Astrocyte (in vitro differentiated cells and primary cell): ENCODE measurements around the gene FGF12. TPM values are rescaled to one million over a fixed set of nuclear protein-coding genes. Genes with fewer than 3 reads are reported as not detected.
A peak's percentile ranks its signal among the peaks of the same experiment; 100 is the strongest.

Experiments
- DNase-seq: peaks from one replicate; pipeline ENCODE4 v3.0.0-alpha.2; 2010; ENCODE audit warnings: low read depth
- FAIRE-seq: peaks from 2 replicates; lab custom pipeline; 2011; peaks lifted over from hg19 to GRCh38; lab: Jason Lieb, UNC
- H2AFZ ChIP-seq: 2 replicates; pipeline ENCODE4 v1.6.0; 2012; ENCODE audit warnings: low read depth, low read length, inconsistent platforms
- H3K27ac ChIP-seq: 2 replicates; pipeline ENCODE4 v1.5.1; 2011; ENCODE audit warnings: low read depth, low read length, inconsistent platforms
- H3K27me3 ChIP-seq: 2 replicates; pipeline ENCODE4 v1.6.0; 2011; ENCODE audit warnings: low read length, inconsistent platforms; ENCODE audit not compliant: insufficient read depth
- H3K36me3 ChIP-seq: 2 replicates; pipeline ENCODE4 v1.5.1; 2011; ENCODE audit warnings: low read length, inconsistent platforms; ENCODE audit not compliant: insufficient read depth
- H3K4me1 ChIP-seq: 2 replicates; pipeline ENCODE4 v1.5.1; 2011; ENCODE audit warnings: low read length, inconsistent platforms; ENCODE audit not compliant: insufficient read depth
- H3K4me2 ChIP-seq: 2 replicates; pipeline ENCODE4 v1.6.0; 2012; ENCODE audit warnings: low read length, inconsistent platforms
- H3K4me3 ChIP-seq: 2 replicates; pipeline ENCODE4 v1.5.1; 2011; ENCODE audit warnings: low read depth, mild to moderate bottlenecking, low read length, inconsistent platforms; ENCODE audit not compliant: insufficient read depth
- H3K79me2 ChIP-seq: 2 replicates; pipeline ENCODE4 v1.6.0; 2012; ENCODE audit warnings: mild to moderate bottlenecking, low read length, inconsistent platforms; ENCODE audit not compliant: insufficient read depth
- H3K9ac ChIP-seq: 2 replicates; pipeline ENCODE4 v1.6.0; 2012; ENCODE audit warnings: mild to moderate bottlenecking, low read length, inconsistent platforms
- H3K9me3 ChIP-seq: 2 replicates; pipeline ENCODE4 v1.5.1; 2012; ENCODE audit warnings: low read depth, mild to moderate bottlenecking, low read length, inconsistent platforms; ENCODE audit not compliant: insufficient read depth
- H4K20me1 ChIP-seq: 2 replicates; pipeline ENCODE4 v1.6.0; 2012; ENCODE audit warnings: low read length, inconsistent platforms; ENCODE audit not compliant: insufficient read depth
- H3K27ac Mint-ChIP-seq: one replicate; pipeline ENCODE4 v1.8.0; 2021; ENCODE audit warnings: mild to moderate bottlenecking, mixed read lengths; ENCODE audit not compliant: unreplicated experiment
- H3K27me3 Mint-ChIP-seq: one replicate; pipeline ENCODE4 v1.8.0; 2021; ENCODE audit warnings: low read depth, mixed read lengths; ENCODE audit not compliant: unreplicated experiment
- H3K36me3 Mint-ChIP-seq: one replicate; pipeline ENCODE4 v1.8.0; 2021; ENCODE audit warnings: low read depth, mixed read lengths; ENCODE audit not compliant: unreplicated experiment
- H3K4me1 Mint-ChIP-seq: one replicate; pipeline ENCODE4 v1.8.0; 2021; ENCODE audit warnings: low read depth, mixed read lengths; ENCODE audit not compliant: unreplicated experiment
- H3K4me3 Mint-ChIP-seq: one replicate; pipeline ENCODE4 v1.8.0; 2021; ENCODE audit warnings: mild to moderate bottlenecking, moderate library complexity, mixed read lengths; ENCODE audit not compliant: unreplicated experiment
- H3K9me3 Mint-ChIP-seq: one replicate; pipeline ENCODE4 v1.8.0; 2021; ENCODE audit warnings: mild to moderate bottlenecking, mixed read lengths; ENCODE audit not compliant: unreplicated experiment
- EZH2 ChIP-seq: IDR thresholded peaks from 2 replicates; pipeline ENCODE4 v1.6.1; 2012; ENCODE audit warnings: mild to moderate bottlenecking, low read length, inconsistent platforms; ENCODE audit not compliant: insufficient read depth
- total RNA-seq: library from RNA; stranded (reverse); gene quantifications from 2 replicates; pipeline ENCODE4 v1.2.1, GENCODE V29; 2021
- TF ChIP-seq, protein P1 (sequence below): IDR thresholded peaks from 2 replicates; pipeline ENCODE4 v1.5.1; 2011; ENCODE audit warnings: low read depth, mild to moderate bottlenecking, inconsistent platforms, low read length, moderate library complexity; ENCODE audit not compliant: insufficient read depth

Gene FGF12
- total RNA-seq, 1 donor from 2014 or later, result 1.4 TPM

DNA sequence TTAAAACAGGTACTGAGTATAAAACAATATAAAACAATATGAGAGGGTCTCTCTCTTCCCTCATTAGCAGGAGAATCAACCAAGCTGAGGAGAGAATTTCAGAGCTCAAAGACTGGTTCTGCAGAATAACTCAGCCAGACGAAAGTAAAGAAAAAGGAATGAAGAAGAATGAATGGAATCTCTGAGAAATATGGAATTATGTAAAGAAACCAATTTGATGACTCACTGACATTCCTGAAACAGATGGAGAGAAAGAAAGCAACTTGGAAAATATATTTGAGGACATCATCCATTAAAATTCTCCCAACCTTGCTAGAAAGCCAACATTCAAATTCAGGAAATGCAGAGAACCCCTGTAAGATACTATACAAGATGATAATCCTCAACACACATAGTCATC, 635.5 kb downstream of the FGF12 start:
- Histone ChIP-seq H3K79me2 (no peaks in the 10 kb centered on the region), H3K36me3 (no peaks in the 10 kb centered on the region), H3K9ac (no peak overlapping the region), H3K27ac (peak overlapping the region; percentile 43), H3K27me3 (no peaks in the 10 kb centered on the region), H3K9me3 (no peaks in the 10 kb centered on the region), H3K4me3 (no peak overlapping the region), H2AFZ (no peak overlapping the region), H3K4me1 (peaks cover 7% of the 10 kb centered on the region), H4K20me1 (no peaks in the 10 kb centered on the region), H3K4me2 (peak overlapping the region; percentile 39)
- Mint-ChIP-seq H3K4me3 (no peak overlapping the region), H3K36me3 (no peaks in the 10 kb centered on the region), H3K9me3 (no peaks in the 10 kb centered on the region), H3K27me3 (no peaks in the 10 kb centered on the region), H3K4me1 (peaks cover 43% of the 10 kb centered on the region), H3K27ac (peak overlapping the region; percentile 93)
- TF ChIP-seq EZH2, result no peak
- TF ChIP-seq, protein P1, sequence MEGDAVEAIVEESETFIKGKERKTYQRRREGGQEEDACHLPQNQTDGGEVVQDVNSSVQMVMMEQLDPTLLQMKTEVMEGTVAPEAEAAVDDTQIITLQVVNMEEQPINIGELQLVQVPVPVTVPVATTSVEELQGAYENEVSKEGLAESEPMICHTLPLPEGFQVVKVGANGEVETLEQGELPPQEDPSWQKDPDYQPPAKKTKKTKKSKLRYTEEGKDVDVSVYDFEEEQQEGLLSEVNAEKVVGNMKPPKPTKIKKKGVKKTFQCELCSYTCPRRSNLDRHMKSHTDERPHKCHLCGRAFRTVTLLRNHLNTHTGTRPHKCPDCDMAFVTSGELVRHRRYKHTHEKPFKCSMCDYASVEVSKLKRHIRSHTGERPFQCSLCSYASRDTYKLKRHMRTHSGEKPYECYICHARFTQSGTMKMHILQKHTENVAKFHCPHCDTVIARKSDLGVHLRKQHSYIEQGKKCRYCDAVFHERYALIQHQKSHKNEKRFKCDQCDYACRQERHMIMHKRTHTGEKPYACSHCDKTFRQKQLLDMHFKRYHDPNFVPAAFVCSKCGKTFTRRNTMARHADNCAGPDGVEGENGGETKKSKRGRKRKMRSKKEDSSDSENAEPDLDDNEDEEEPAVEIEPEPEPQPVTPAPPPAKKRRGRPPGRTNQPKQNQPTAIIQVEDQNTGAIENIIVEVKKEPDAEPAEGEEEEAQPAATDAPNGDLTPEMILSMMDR, result no peak
- FAIRE-seq, result no peak
- DNase-seq, result peak; percentile 63

DNA sequence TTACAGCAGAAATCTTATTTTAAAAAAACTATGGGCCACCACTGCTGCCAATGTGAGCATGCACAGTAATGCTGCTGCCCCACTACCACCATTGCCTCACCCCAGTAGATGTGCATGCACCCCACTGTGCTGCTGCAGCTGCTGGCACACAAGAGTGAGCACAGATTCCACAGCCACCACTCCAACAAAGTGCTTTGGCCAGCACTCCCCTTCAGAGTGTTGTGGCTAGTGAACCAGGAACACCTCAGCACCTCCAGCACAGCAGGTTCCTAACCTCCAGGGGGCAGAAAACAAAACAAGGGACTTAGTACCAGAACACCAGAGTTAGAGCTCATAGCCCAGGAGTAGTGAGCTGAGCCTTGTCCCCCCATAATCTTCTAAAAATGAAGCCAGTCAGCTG, 636.8 kb downstream of the FGF12 start:
- no peak overlapping the region for H3K27ac ChIP-seq
- H3K9ac ChIP-seq, result no peak overlapping the region
- no peaks in the 10 kb centered on the region for H3K36me3 ChIP-seq
- DNase-seq (no peak), FAIRE-seq (no peak)
- H3K4me3 Mint-ChIP-seq, result no peak overlapping the region
- H3K27ac Mint-ChIP-seq, result peak overlapping the region; percentile 93
- no peaks in the 10 kb centered on the region for H3K9me3 Mint-ChIP-seq
- H3K4me3 ChIP-seq, result no peak overlapping the region
- TF ChIP-seq EZH2, result no peak
- TF ChIP-seq, protein P1, result no peak
- H3K4me2 ChIP-seq, result no peak overlapping the region
- H3K4me1 ChIP-seq, result peaks cover 7% of the 10 kb centered on the region
- H3K79me2 ChIP-seq, result no peaks in the 10 kb centered on the region
- H3K4me1 Mint-ChIP-seq, result peaks cover 43% of the 10 kb centered on the region
- H3K27me3 ChIP-seq, result no peaks in the 10 kb centered on the region
- no peaks in the 10 kb centered on the region for H3K27me3 Mint-ChIP-seq
- H3K36me3 Mint-ChIP-seq, result no peaks in the 10 kb centered on the region
- H4K20me1 ChIP-seq, result no peaks in the 10 kb centered on the region
- H3K9me3 ChIP-seq, result no peaks in the 10 kb centered on the region
- H2AFZ ChIP-seq, result no peak overlapping the region

Other genes starting within 250 kb of the FGF12 start
- 10.7 and 11.0 TPM in 2 replicates for gene MB21D2, start 190.3 kb upstream of the FGF12 start, total RNA-seq